NCI-H446 treated with DMSO at 0.1 percent for 48 hours (cell line): Measurements from ENCODE around the gene ZDHHC11.
"Not testable (repeated sequence)": the region's sequence is repeated elsewhere in the genome, so short reads cannot be mapped to it uniquely, and the experiment has no call there.

Experiments
- DNase-seq: peaks from one replicate; lab custom pipeline; 2025; lab: John Stamatoyannopoulos, UW

ZDHHC11 gene

GRCh38 chr5:761854-762710, 88.7 kb downstream of the ZDHHC11 start:
- DNase-seq = no peak

GRCh38 chr5:761059-761771, 89.6 kb downstream of the ZDHHC11 start:
- DNase-seq = no peak

GRCh38 chr5:760363-761058, 90.3 kb downstream of the ZDHHC11 start:
- no peak for DNase-seq

- no peak for DNase-seq
Observed at GRCh38 chr5:759781-760362, 90.9 kb downstream of the ZDHHC11 start.

GRCh38 chr5:759111-759751, 91.6 kb downstream of the ZDHHC11 start:
- no peak for DNase-seq

GRCh38 chr5:758698-759053, 92.1 kb downstream of the ZDHHC11 start:
- DNase-seq = no peak

GRCh38 chr5:757931-758697, 92.7 kb downstream of the ZDHHC11 start:
- no peak for DNase-seq

- no peak for DNase-seq
Observed at GRCh38 chr5:757346-757930, 93.3 kb downstream of the ZDHHC11 start.

GRCh38 chr5:756865-757345, 93.9 kb downstream of the ZDHHC11 start:
- no peak for DNase-seq

GRCh38 chr5:756171-756570, 94.6 kb downstream of the ZDHHC11 start:
- DNase-seq = no peak

- not testable (repeated sequence) for DNase-seq
Observed at GRCh38 chr5:754143-754632, 96.6 kb downstream of the ZDHHC11 start.

GRCh38 chr5:753567-754142, 97.1 kb downstream of the ZDHHC11 start:
- DNase-seq = not testable (repeated sequence)

GRCh38 chr5:752532-753115, 98.2 kb downstream of the ZDHHC11 start:
- not testable (repeated sequence) for DNase-seq

GRCh38 chr5:751992-752391, 98.8 kb downstream of the ZDHHC11 start:
- DNase-seq = not testable (repeated sequence)

GRCh38 chr5:751496-751895, 99.3 kb downstream of the ZDHHC11 start:
- DNase-seq = no peak

GRCh38 chr5:750226-750625, 100.6 kb downstream of the ZDHHC11 start:
- DNase-seq = not testable (repeated sequence)

- DNase-seq = no peak
Observed at GRCh38 chr5:749101-749670, 101.6 kb downstream of the ZDHHC11 start.

- DNase-seq = not testable (repeated sequence)
Observed at GRCh38 chr5:748011-748980, 102.5 kb downstream of the ZDHHC11 start.
